NOMO-1 (cell line): ENCODE measurements around the gene DYNLT4.
"Not testable (repeated sequence)": the region's sequence is repeated elsewhere in the genome, so short reads cannot be mapped to it uniquely, and the experiment has no call there.

Experiments used
- DNase-seq, 2 experiments: peaks; one replicate each; lab custom pipeline; 2025; ENCODE audit not compliant: unreplicated experiment in 2 of 2; lab: John Stamatoyannopoulos, UW

The DYNLT4 gene, protein sequence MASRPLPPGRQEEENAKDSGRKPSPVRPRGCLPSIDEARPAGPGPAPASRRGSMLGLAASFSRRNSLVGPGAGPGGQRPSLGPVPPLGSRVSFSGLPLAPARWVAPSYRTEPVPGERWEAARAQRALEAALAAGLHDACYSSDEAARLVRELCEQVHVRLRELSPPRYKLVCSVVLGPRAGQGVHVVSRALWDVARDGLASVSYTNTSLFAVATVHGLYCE

GRCh38 chr1:44806704-44807363 lies at the start of gene DYNLT4:
Gene DYNLT4 (minus strand): TSS chr1:44807351. CDS start chr1:44806668, 683 bp downstream.
- no peak for DNase-seq

DNA sequence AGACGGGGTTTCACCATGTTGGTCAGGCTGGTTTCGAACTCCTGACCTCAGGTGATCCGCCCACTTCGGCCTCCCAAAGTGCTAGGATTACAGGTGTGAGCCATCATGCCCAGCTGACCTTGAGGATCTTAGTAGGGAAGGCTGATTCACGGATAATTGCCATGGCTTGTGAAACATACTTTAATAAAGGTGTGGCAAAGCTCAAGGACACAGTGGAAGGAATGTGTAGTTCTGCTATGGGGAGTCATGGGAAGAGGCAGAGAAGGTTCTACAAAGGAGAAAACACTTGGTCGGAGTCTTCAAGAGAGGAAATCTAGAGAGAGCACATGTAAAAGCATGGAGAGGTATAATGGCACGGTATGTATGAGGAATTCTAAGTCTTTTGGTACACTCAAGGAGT lies 48.6 kb upstream of the DYNLT4 start:
- DNase-seq = no peak

- no peak for DNase-seq
These were observed 47.8 kb upstream of the DYNLT4 start for GRCh38 chr1:44854970-44855369.

GRCh38 chr1:44853201-44853600 lies 46.0 kb upstream of the DYNLT4 start:
- no peak for DNase-seq

GRCh38 chr1:44851308-44851707 lies 44.2 kb upstream of the DYNLT4 start:
- DNase-seq = no peak

GRCh38 chr1:44849575-44850132 lies 42.5 kb upstream of the DYNLT4 start:
- DNase-seq = no peak

GRCh38 chr1:44848456-44849181 lies 41.5 kb upstream of the DYNLT4 start:
- DNase-seq = no peak

DNA sequence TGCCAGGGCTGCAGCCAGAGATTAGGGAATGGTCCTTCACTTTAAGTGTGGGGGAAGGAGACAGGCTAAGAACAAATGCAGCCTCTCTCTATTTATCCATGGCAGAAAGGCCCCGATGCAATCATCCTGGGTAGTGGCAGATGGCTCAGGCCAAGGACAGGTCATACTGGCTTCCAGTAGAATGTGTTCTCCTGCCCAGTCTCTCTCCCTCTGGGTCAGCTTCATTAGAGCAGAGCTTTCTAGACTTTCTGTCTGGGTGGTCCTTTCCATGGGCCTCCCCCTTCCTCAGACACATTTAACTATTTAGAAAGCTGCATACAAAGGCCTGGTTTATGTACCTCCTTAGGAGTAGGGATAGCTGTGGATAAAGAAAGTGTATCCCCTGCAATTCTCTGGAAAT lies 40.7 kb upstream of the DYNLT4 start:
- DNase-seq = no peak

- no peak for DNase-seq
These were observed 39.8 kb upstream of the DYNLT4 start for GRCh38 chr1:44846985-44847384.

GRCh38 chr1:44842862-44843655 lies 35.9 kb upstream of the DYNLT4 start, which contains the start of gene PTCH2:
Gene PTCH2 (minus strand): TSS chr1:44843253. CDS start chr1:44842932, 321 bp downstream.
- DNase-seq = peak; percentile 26 to 39

GRCh38 chr1:44842486-44842861 lies 35.3 kb upstream of the DYNLT4 start:
- no peak for DNase-seq

GRCh38 chr1:44839576-44839975 lies 32.4 kb upstream of the DYNLT4 start:
- DNase-seq = no peak

DNA sequence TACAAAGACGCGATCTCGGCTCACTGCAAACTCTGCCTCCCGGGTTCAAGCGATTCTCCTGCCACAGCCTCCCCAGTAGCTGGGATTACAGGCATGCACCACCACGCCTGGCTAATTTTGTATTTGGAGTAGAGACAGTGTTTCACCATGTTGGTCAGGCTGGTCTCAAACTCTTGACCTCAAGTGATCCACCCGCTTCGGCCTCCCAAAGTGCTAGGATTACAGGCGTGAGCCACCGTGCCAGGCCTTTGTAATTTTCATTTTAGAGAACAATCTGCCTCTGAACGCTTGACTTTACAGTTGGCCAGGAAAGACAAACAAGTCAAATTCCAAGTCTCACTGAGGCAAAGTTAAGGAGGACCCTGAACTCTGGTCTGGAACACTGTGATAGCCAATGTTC lies 31.1 kb upstream of the DYNLT4 start:
- DNase-seq = not testable (repeated sequence)

- DNase-seq = peak; percentile 70 to 80
These were observed 28.9 kb upstream of the DYNLT4 start for GRCh38 chr1:44835738-44836675.

GRCh38 chr1:44834328-44834727 lies 27.2 kb upstream of the DYNLT4 start:
- no peak for DNase-seq

GRCh38 chr1:44832056-44832705 lies 25.0 kb upstream of the DYNLT4 start:
- DNase-seq = no peak

DNA sequence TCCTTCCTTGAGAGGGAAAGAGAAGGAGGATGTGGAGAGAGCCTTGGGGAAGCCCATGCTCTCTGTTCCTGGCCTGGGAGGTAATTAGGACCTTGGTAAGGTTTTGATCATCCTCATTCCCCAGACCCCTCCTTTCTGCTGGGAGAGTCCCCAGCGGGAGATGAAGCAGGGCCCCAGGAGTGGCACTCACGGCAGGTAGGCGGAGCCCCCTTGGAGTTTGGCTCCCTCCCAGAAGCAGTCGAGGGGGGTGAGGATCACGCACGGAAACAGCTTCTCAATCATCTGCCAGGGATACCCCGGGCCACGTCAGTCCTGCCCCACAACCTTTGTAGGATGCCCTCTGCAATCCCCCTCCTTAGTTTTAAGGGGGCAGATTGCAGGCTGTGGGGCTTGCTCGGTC lies 24.4 kb upstream of the DYNLT4 start:
- DNase-seq = no peak

DNA sequence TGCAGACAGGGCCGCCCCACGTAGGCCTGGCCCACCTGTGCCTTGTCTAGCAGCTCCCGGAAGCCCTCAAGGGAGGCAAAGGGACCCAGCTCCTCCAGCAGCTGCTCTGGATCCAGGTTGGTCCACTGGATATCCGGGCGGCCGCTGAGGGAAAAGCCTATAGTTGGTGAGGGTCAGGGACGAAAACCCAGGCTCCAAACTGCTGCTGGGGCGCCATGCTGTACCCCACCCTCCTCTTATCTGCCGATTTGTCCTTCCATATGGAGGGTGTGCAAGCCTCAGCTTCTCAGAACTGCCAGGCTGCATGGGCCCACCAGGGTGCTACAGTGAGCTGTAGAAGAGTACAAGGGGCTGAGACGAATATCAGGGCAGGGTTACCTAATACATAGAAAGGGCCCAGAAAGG lies 23.8 kb upstream of the DYNLT4 start:
- DNase-seq = no peak
